Left lobe of liver (tissue), 2 donors: ENCODE measurements around the gene PICK1. TPM values are rescaled to one million over a fixed set of nuclear protein-coding genes. Genes with fewer than 3 reads are reported as not detected.

Experiments used
- ATAC-seq: fragments of 200-7000 bp; cut with Tn5 transposase; one replicate; pipeline ENCODE4 v1.9.1; 2020; ENCODE audit warnings: mild to moderate bottlenecking, moderate library complexity
- DNase-seq: peaks from one replicate; pipeline ENCODE4 v3.0.0-alpha.2; 2020; ENCODE audit warnings: low spot score
- total RNA-seq: library from RNA; stranded (reverse); gene quantifications from one replicate; pipeline ENCODE4 v1.2.1, GENCODE V29; 2021
- donor health status: DM: no; HTN: no; CAD: no; lungs with moderate emphysema.
- donor health status: DM: no; HTN: yes; CAD: no.

Gene PICK1
- total RNA-seq = 16.8 TPM

GRCh38 chr22:38056969-38057891, at the start of gene PICK1:
Gene PICK1, plus strand, starts transcription at chr22:38057404. Its CDS starts 406 bp downstream, at chr22:38057810.
- ATAC-seq (peak; percentile 86), DNase-seq (peak; percentile 87)

- ATAC-seq = no peak
- no peak for DNase-seq
Measured at GRCh38 chr22:38009000-38009806, 48.0 kb upstream of the PICK1 start.

GRCh38 chr22:38012604-38013072, 44.6 kb upstream of the PICK1 start:
- ATAC-seq (no peak), DNase-seq (no peak)

GRCh38 chr22:38014083-38014482, 43.1 kb upstream of the PICK1 start:
- no peak for ATAC-seq
- DNase-seq = no peak

GRCh38 chr22:38016182-38017151, 40.7 kb upstream of the PICK1 start:
- no peak for DNase-seq
- ATAC-seq = peak; percentile 44

GRCh38 chr22:38017272-38017920, 39.8 kb upstream of the PICK1 start:
- peak; percentile 74 for ATAC-seq

GRCh38 chr22:38017939-38018885, 39.0 kb upstream of the PICK1 start:
- no peak for ATAC-seq
- no peak for DNase-seq

More at GRCh38 chr22:38017272-38017920, 39.8 kb upstream of the PICK1 start:
- DNase-seq = peak; percentile 74

- ATAC-seq (no peak), DNase-seq (no peak)
Measured at GRCh38 chr22:38018938-38019827, 38.0 kb upstream of the PICK1 start.

GRCh38 chr22:38021206-38021605, 36.0 kb upstream of the PICK1 start:
- ATAC-seq = no peak
- no peak for DNase-seq

GRCh38 chr22:38023045-38023444, 34.2 kb upstream of the PICK1 start:
- DNase-seq = no peak
- ATAC-seq = no peak

- ATAC-seq (no peak), DNase-seq (no peak)
Measured at GRCh38 chr22:38025514-38025913, 31.7 kb upstream of the PICK1 start.

GRCh38 chr22:38026130-38027111, 30.8 kb upstream of the PICK1 start:
- DNase-seq (no peak), ATAC-seq (no peak)

- DNase-seq (no peak), ATAC-seq (no peak)
Measured at GRCh38 chr22:38027487-38027886, 29.7 kb upstream of the PICK1 start.

GRCh38 chr22:38028344-38029130, 28.7 kb upstream of the PICK1 start:
- no peak for DNase-seq
- ATAC-seq = no peak

- no peak for DNase-seq
- no peak for ATAC-seq
Measured at GRCh38 chr22:38029370-38029769, 27.8 kb upstream of the PICK1 start.

- no peak for DNase-seq
- no peak for ATAC-seq
Measured at GRCh38 chr22:38029901-38030300, 27.3 kb upstream of the PICK1 start.
